ENCODE results near the gene CACNA2D4.

Gene CACNA2D4

DNA sequence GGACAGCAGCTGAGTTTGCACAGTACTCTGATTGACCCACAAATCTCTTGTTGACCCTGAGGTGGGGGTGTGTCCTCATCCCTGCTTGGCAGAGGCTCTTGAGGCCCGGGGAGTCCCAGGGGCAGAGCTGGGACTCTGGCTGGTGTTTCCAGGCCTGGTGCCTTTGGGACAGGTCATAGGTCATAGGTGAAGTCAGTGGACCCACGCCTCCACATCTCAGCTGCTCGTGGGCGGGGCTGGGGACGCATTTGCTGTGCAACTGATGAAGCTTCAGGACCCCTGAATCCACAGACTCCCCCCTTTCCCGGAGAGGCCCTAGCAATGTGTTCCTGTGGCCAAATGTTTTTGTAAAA is 408 bp upstream of the CACNA2D4 start:
- no peaks in the 10 kb centered on the region for H4K20me1 ChIP-seq (ENCODE audit: insufficient read depth)
- H3K27ac ChIP-seq, result no peak overlapping the region
- H3K9ac ChIP-seq, result no peak overlapping the region
- no peaks in the 10 kb centered on the region for H3K4me1 ChIP-seq (ENCODE audit: low read depth, poor library complexity, severe bottlenecking)
- H3K4me3 ChIP-seq (IDR thresholded peaks at IDR 0.05; ENCODE audit: insufficient read depth, low read depth, low read length), result no peak overlapping the region
- H3K79me2 ChIP-seq (ENCODE audit: insufficient read depth, low read depth), result no peaks in the 10 kb centered on the region
- no peaks in the 10 kb centered on the region for H3K36me3 ChIP-seq (ENCODE audit: insufficient read depth)
- no peaks in the 10 kb centered on the region; the same call in 1 of the 2 replicates for H3K27me3 ChIP-seq (ENCODE audit: insufficient read depth, low read depth)
- no peak overlapping the region for H3K4me2 ChIP-seq
- TF ChIP-seq CTCF (conservative IDR thresholded peaks at IDR 0.05; ENCODE audit: low read depth, low read length), result no peak
- no peak overlapping the region for H2AFZ ChIP-seq (ENCODE audit: low read depth)

- Histone ChIP-seq H3K9ac (no peak overlapping the region), H3K27ac (no peak overlapping the region), H3K4me2 (no peak overlapping the region), H3K27me3 (ENCODE audit: insufficient read depth, low read depth) (no peaks in the 10 kb centered on the region; the same call in 1 of the 2 replicates), H3K4me1 (ENCODE audit: low read depth, poor library complexity, severe bottlenecking) (no peaks in the 10 kb centered on the region), H3K79me2 (ENCODE audit: insufficient read depth, low read depth) (no peaks in the 10 kb centered on the region), H3K36me3 (ENCODE audit: insufficient read depth) (no peaks in the 10 kb centered on the region), H3K4me3 (IDR thresholded peaks at IDR 0.05; ENCODE audit: insufficient read depth, low read depth, low read length) (no peak overlapping the region), H4K20me1 (ENCODE audit: insufficient read depth) (no peaks in the 10 kb centered on the region), H2AFZ (ENCODE audit: low read depth) (no peak overlapping the region)
- TF ChIP-seq CTCF (conservative IDR thresholded peaks at IDR 0.05; ENCODE audit: low read depth, low read length), result no peak
Measured at GRCh38 chr12:1917172-1918070, 1.0 kb downstream of the CACNA2D4 start.

DNA sequence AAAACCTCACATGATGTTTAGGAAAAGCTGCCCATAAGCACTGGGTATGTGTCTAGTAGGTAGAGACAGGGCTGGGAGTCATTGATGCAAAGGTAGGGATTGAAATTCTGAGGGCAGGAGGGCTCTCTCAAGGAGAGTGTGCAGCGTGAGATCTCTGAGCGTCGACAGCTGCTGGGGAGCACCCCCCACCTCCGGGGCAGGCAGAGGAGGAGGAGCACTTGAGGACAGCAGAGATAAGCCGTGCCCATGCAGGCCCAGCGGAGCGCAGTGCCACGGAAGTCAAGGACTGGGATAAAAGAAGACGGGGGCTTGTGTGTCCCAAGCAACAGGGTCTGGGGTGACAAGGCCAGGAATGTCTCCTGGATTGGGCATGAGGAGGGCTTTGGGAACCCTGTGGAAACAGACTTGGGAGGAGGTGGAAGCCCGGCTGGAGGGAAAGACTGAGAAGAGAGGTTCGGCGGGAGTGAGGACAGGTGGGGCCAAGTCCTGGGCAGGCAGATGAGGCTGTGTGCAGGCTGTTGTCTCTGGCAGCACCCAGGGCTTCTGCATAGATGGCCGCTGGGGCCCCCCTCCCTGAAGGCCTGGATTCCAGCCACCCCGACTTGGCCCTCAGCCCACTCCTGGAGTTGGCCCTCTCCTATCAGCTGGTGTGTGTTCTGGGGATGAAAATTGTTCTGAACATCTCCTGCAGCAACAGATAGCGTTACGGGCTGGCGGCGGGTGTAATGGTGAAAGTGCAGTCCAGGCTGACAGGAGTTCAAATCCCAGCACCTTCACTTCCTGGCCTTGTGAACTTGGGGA is 1.9 kb downstream of the CACNA2D4 start:
- H3K4me2 ChIP-seq, result no peak overlapping the region
- H3K36me3 ChIP-seq (ENCODE audit: insufficient read depth), result no peaks in the 10 kb centered on the region
- H4K20me1 ChIP-seq (ENCODE audit: insufficient read depth), result no peaks in the 10 kb centered on the region
- H3K27ac ChIP-seq, result no peak overlapping the region
- no peaks in the 10 kb centered on the region; the same call in 1 of the 2 replicates for H3K27me3 ChIP-seq (ENCODE audit: insufficient read depth, low read depth)
- no peaks in the 10 kb centered on the region for H3K79me2 ChIP-seq (ENCODE audit: insufficient read depth, low read depth)
- H3K4me1 ChIP-seq (ENCODE audit: low read depth, poor library complexity, severe bottlenecking), result no peaks in the 10 kb centered on the region
- H3K4me3 ChIP-seq (IDR thresholded peaks at IDR 0.05; ENCODE audit: insufficient read depth, low read depth, low read length), result no peak overlapping the region
- no peak overlapping the region for H2AFZ ChIP-seq (ENCODE audit: low read depth)
- TF ChIP-seq CTCF (conservative IDR thresholded peaks at IDR 0.05; ENCODE audit: low read depth, low read length), result no peak
- no peak overlapping the region for H3K9ac ChIP-seq

- H3K9ac ChIP-seq, result no peak overlapping the region
- no peaks in the 10 kb centered on the region for H3K36me3 ChIP-seq (ENCODE audit: insufficient read depth)
- H3K4me3 ChIP-seq (IDR thresholded peaks at IDR 0.05; ENCODE audit: insufficient read depth, low read depth, low read length), result no peak overlapping the region
- H3K4me2 ChIP-seq, result no peak overlapping the region
- no peak for TF ChIP-seq CTCF (conservative IDR thresholded peaks at IDR 0.05; ENCODE audit: low read depth, low read length)
- H2AFZ ChIP-seq (ENCODE audit: low read depth), result no peak overlapping the region
- H3K27ac ChIP-seq, result no peak overlapping the region
- no peaks in the 10 kb centered on the region; the same call in 1 of the 2 replicates for H3K27me3 ChIP-seq (ENCODE audit: insufficient read depth, low read depth)
- no peaks in the 10 kb centered on the region for H3K4me1 ChIP-seq (ENCODE audit: low read depth, poor library complexity, severe bottlenecking)
- no peaks in the 10 kb centered on the region for H3K79me2 ChIP-seq (ENCODE audit: insufficient read depth, low read depth)
- no peaks in the 10 kb centered on the region for H4K20me1 ChIP-seq (ENCODE audit: insufficient read depth)
Measured at GRCh38 chr12:1915082-1915968, 3.1 kb downstream of the CACNA2D4 start.

Measured in KMS-11 (cell line).